Dendritic cell treated with granulocyte-macrophage colony-stimulating factor and Interleukin-4, amounts not matched to agents 40 ng/mL and 50 ng/mL, for 4 days (primary cell): ENCODE results near the gene RALGDS.

Source experiments
- H3K27ac Mint-ChIP-seq: one replicate; pipeline ENCODE4 v1.8.0; 2022; ENCODE audit warnings: mild to moderate bottlenecking, mixed read lengths
- H3K27me3 Mint-ChIP-seq: one replicate; pipeline ENCODE4 v1.8.0; 2022; ENCODE audit warnings: mild to moderate bottlenecking, mixed read lengths
- H3K36me3 Mint-ChIP-seq: one replicate; pipeline ENCODE4 v1.8.0; 2022; ENCODE audit warnings: low read depth, mixed read lengths
- H3K4me1 Mint-ChIP-seq: one replicate; pipeline ENCODE4 v1.8.0; 2022; ENCODE audit warnings: low read depth, mixed read lengths
- H3K4me3 Mint-ChIP-seq: one replicate; pipeline ENCODE4 v1.8.0; 2022; ENCODE audit warnings: mild to moderate bottlenecking, moderate library complexity, mixed read lengths
- H3K9me3 Mint-ChIP-seq: one replicate; pipeline ENCODE4 v1.8.0; 2022; ENCODE audit warnings: mixed read lengths
- intact Hi-C: fragments of 100-400 bp; cut with micrococcal nuclease; formaldehyde crosslinking; loops from one replicate; pipeline ENCODE4 v1.15.0; 2022

The RALGDS gene

GRCh38 chr9:133124123-133124906, 3.3 kb upstream of the RALGDS start:
- no peaks in the 10 kb centered on the region for H3K9me3 Mint-ChIP-seq
- intact Hi-C loops = no loop called here
- peak overlapping the region; percentile 74 for H3K27ac Mint-ChIP-seq
- H3K36me3 Mint-ChIP-seq = peaks cover 27% of the 10 kb centered on the region
- H3K27me3 Mint-ChIP-seq = no peaks in the 10 kb centered on the region
- peak overlapping the region; percentile 18 for H3K4me3 Mint-ChIP-seq
- peaks cover 74% of the 10 kb centered on the region for H3K4me1 Mint-ChIP-seq

- Mint-ChIP-seq H3K36me3 (peaks cover 34% of the 10 kb centered on the region), H3K4me1 (peaks cover 81% of the 10 kb centered on the region), H3K27ac (peak overlapping the region; percentile 74), H3K4me3 (no peak overlapping the region), H3K27me3 (no peaks in the 10 kb centered on the region), H3K9me3 (no peaks in the 10 kb centered on the region)
- intact Hi-C loops = no loop called here
Observed at GRCh38 chr9:133122935-133123611, 2.0 kb upstream of the RALGDS start.

- Mint-ChIP-seq H3K9me3 (no peaks in the 10 kb centered on the region), H3K27ac (peak overlapping the region; percentile 74), H3K27me3 (no peaks in the 10 kb centered on the region), H3K36me3 (peaks cover 34% of the 10 kb centered on the region), H3K4me1 (peaks cover 81% of the 10 kb centered on the region), H3K4me3 (no peak overlapping the region)
- intact Hi-C loops = no loop called here
Observed at GRCh38 chr9:133122605-133122934, 1.5 kb upstream of the RALGDS start.

- Mint-ChIP-seq H3K27ac (peak overlapping the region; percentile 74), H3K4me3 (peak overlapping the region; percentile 49), H3K27me3 (no peaks in the 10 kb centered on the region), H3K4me1 (peaks cover 81% of the 10 kb centered on the region), H3K36me3 (peaks cover 35% of the 10 kb centered on the region), H3K9me3 (no peaks in the 10 kb centered on the region)
- intact Hi-C loops = loop anchor here (1.0 kb wide), 1 partner anchor 9 kb away; no protein-coding TSS in a partner anchor
Observed at GRCh38 chr9:133121915-133122550, 993 bp upstream of the RALGDS start.

- Mint-ChIP-seq H3K27me3 (no peaks in the 10 kb centered on the region), H3K36me3 (peaks cover 49% of the 10 kb centered on the region), H3K27ac (peak overlapping the region; percentile 99), H3K4me3 (peak overlapping the region; percentile 82), H3K4me1 (peaks cover 81% of the 10 kb centered on the region), H3K9me3 (no peaks in the 10 kb centered on the region)
- intact Hi-C loops = loop anchor here (1.0 kb wide), 1 partner anchor 7 kb away; no protein-coding TSS in a partner anchor
Observed at GRCh38 chr9:133120501-133121197, 391 bp downstream of the RALGDS start.

GRCh38 chr9:133119846-133120500, 1.1 kb downstream of the RALGDS start:
- Mint-ChIP-seq H3K27me3 (no peaks in the 10 kb centered on the region), H3K4me1 (peaks cover 81% of the 10 kb centered on the region)
- intact Hi-C loops = no loop called here

GRCh38 chr9:133119103-133119845, 1.8 kb downstream of the RALGDS start:
- Mint-ChIP-seq H3K27ac (peak overlapping the region; percentile 99), H3K4me1 (peaks cover 81% of the 10 kb centered on the region), H3K9me3 (no peaks in the 10 kb centered on the region), H3K36me3 (peaks cover 59% of the 10 kb centered on the region), H3K27me3 (no peaks in the 10 kb centered on the region), H3K4me3 (peak overlapping the region; percentile 82)
- intact Hi-C loops = no loop called here

More at GRCh38 chr9:133119846-133120500, 1.1 kb downstream of the RALGDS start:
- H3K36me3 Mint-ChIP-seq = peaks cover 56% of the 10 kb centered on the region
- H3K27ac Mint-ChIP-seq = peak overlapping the region; percentile 99
- no peaks in the 10 kb centered on the region for H3K9me3 Mint-ChIP-seq
- peak overlapping the region; percentile 82 for H3K4me3 Mint-ChIP-seq

GRCh38 chr9:133118568-133118967, 2.5 kb downstream of the RALGDS start:
- intact Hi-C loops = no loop called here
- Mint-ChIP-seq H3K27me3 (no peaks in the 10 kb centered on the region), H3K27ac (peak overlapping the region; percentile 99), H3K36me3 (peaks cover 59% of the 10 kb centered on the region), H3K4me3 (peak overlapping the region; percentile 82), H3K4me1 (peaks cover 81% of the 10 kb centered on the region), H3K9me3 (no peaks in the 10 kb centered on the region)

- intact Hi-C loops = no loop called here
- peak overlapping the region; percentile 99 for H3K27ac Mint-ChIP-seq
- no peaks in the 10 kb centered on the region for H3K9me3 Mint-ChIP-seq
- H3K4me3 Mint-ChIP-seq = peak overlapping the region; percentile 82
- H3K36me3 Mint-ChIP-seq = peaks cover 59% of the 10 kb centered on the region
- no peaks in the 10 kb centered on the region for H3K27me3 Mint-ChIP-seq
- peaks cover 81% of the 10 kb centered on the region for H3K4me1 Mint-ChIP-seq
Observed at GRCh38 chr9:133118179-133118520, 2.9 kb downstream of the RALGDS start.

- H3K4me3 Mint-ChIP-seq = peak overlapping the region; percentile 53
- no peaks in the 10 kb centered on the region for H3K27me3 Mint-ChIP-seq
- H3K9me3 Mint-ChIP-seq = no peaks in the 10 kb centered on the region
- intact Hi-C loops = no loop called here
- peaks cover 81% of the 10 kb centered on the region for H3K4me1 Mint-ChIP-seq
- H3K36me3 Mint-ChIP-seq = peaks cover 62% of the 10 kb centered on the region
- peak overlapping the region; percentile 99 for H3K27ac Mint-ChIP-seq
Observed at GRCh38 chr9:133117271-133118178, 3.5 kb downstream of the RALGDS start.

GRCh38 chr9:133116346-133117231, 4.5 kb downstream of the RALGDS start:
- intact Hi-C loops = no loop called here
- H3K4me3 Mint-ChIP-seq = peak overlapping the region; percentile 69
- H3K27ac Mint-ChIP-seq = peak overlapping the region; percentile 99
- H3K27me3 Mint-ChIP-seq = no peaks in the 10 kb centered on the region
- peaks cover 81% of the 10 kb centered on the region for H3K4me1 Mint-ChIP-seq
- peaks cover 71% of the 10 kb centered on the region for H3K36me3 Mint-ChIP-seq
- H3K9me3 Mint-ChIP-seq = no peaks in the 10 kb centered on the region
